Kasumi-1 (cell line): ENCODE data around the gene NUAK2.

Experiments used
- DNase-seq, 2 experiments: peaks; one replicate each; lab custom pipeline; 2025; lab: John Stamatoyannopoulos, UW

The NUAK2 gene

GRCh38 chr1:205273551-205273982 lies 48.0 kb downstream of the NUAK2 start:
- peak; percentile 80 to 85 for DNase-seq

- DNase-seq = no peak
Observed at GRCh38 chr1:205272536-205272935, 49.0 kb downstream of the NUAK2 start.

GRCh38 chr1:205271745-205272144 lies 49.8 kb downstream of the NUAK2 start:
- no peak for DNase-seq

GRCh38 chr1:205271277-205271676 lies 50.3 kb downstream of the NUAK2 start:
- no peak for DNase-seq

- DNase-seq = no peak
Observed at GRCh38 chr1:205270764-205271163, 50.8 kb downstream of the NUAK2 start.

GRCh38 chr1:205270271-205270670 lies 51.3 kb downstream of the NUAK2 start:
- DNase-seq = no peak

GRCh38 chr1:205269711-205270110 lies 51.8 kb downstream of the NUAK2 start:
- DNase-seq = no peak

- DNase-seq = no peak
Observed at GRCh38 chr1:205268846-205269680, 52.5 kb downstream of the NUAK2 start.

- DNase-seq = peak; percentile 18 to 26
Observed at GRCh38 chr1:205267306-205267902, 54.1 kb downstream of the NUAK2 start.

- DNase-seq = no peak
Observed at GRCh38 chr1:205266611-205267305, 54.8 kb downstream of the NUAK2 start.

GRCh38 chr1:205263580-205264190 lies 57.9 kb downstream of the NUAK2 start:
- no peak for DNase-seq

- peak; percentile 47 to 60 for DNase-seq
Observed at GRCh38 chr1:205262731-205263171, 58.8 kb downstream of the NUAK2 start.

- peak; percentile 80 to 86 for DNase-seq
Observed at GRCh38 chr1:205261946-205262691, 59.4 kb downstream of the NUAK2 start.

- DNase-seq = peak; percentile 54 to 60
Observed at GRCh38 chr1:205260948-205261732, 60.4 kb downstream of the NUAK2 start.

- DNase-seq = no peak
Observed at GRCh38 chr1:205259998-205260397, 61.5 kb downstream of the NUAK2 start.

- DNase-seq = no peak
Observed at GRCh38 chr1:205259324-205259832, 62.2 kb downstream of the NUAK2 start.

- no peak for DNase-seq
Observed at GRCh38 chr1:205258719-205259118, 62.8 kb downstream of the NUAK2 start.

- no peak for DNase-seq
Observed at GRCh38 chr1:205258261-205258691, 63.3 kb downstream of the NUAK2 start.

- DNase-seq = no peak
Observed at GRCh38 chr1:205257735-205258134, 63.8 kb downstream of the NUAK2 start.

- no peak for DNase-seq
Observed at GRCh38 chr1:205256951-205257625, 64.5 kb downstream of the NUAK2 start.
